CD4-positive, alpha-beta T cell treated with Interleukin-12 subunit alpha and Interleukin-12 subunit beta, for 1 hour (primary cell): Measurements from ENCODE around the gene PLPPR3.

Experiments
- DNase-seq: peaks from one replicate; pipeline ENCODE4 v3.0.0-alpha.2; 2020

The PLPPR3 gene

GRCh38 chr19:806815-807421, 14.8 kb downstream of the PLPPR3 start:
- no peak for DNase-seq

DNA sequence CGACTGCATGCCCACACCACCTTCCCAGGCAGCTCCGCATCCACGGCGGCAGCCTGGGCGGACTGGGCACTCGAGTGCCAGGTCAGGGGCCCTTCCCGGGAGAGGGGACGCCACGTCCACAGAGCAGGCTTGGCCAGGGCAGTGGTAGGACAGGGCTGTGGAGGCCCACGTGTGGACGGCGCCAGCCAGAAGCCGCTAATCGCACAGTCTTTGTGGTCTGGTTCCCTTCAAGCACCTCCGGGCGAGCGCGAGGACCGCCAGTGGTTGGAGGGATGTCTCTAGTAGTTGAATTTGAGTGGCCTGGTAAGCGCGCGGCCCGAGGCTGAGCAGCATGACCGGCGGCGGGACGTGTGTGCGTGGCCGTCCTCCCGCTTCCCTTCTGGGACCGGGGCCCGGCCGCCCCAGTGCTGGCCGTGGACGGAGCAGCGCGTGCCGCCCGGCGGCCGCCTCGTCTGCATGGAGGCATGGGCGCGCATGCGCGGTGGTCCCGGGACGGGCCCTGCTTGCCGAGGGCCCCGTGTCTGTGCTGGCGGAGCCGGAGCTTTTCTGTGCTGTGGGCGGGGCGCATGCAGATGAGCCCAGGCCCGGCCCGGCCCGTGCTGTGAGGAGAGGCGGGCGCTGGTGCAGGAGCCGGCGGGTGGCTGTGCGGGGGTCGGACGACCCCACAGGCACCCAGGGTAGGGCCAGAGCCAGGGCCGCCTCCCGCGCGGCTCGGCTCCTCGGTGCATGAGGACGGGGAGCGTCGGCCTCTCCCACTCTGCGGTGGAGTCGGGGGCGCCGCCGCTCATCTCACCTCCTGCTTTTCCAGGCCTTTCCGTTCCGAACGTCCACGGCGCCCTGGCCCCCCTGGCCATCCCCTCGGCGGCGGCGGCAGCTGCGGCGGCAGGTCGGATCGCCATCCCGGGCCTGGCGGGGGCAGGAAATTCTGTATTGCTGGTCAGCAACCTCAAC, 15.9 kb downstream of the PLPPR3 start:
- no peak for DNase-seq

DNA sequence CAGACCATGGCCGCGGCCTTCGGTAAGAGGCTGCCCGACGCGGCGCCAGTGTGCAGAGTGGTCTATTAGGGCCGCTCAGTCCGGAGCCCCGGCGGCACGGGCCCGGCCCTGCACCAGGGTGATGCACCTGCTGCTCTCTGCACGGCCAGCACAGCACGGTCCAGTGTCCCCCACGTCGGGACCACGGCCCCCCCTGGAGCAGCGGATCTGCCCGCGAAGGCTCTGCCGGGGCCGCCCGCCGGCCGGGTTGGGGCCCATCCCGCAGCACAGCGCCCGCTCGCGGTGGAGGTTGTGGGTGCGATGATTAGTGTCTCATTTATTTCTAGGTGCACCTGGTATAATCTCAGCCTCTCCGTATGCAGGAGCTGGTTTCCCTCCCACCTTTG, 16.6 kb downstream of the PLPPR3 start:
- no peak for DNase-seq

- no peak for DNase-seq
Measured at GRCh38 chr19:804419-805165, 17.2 kb downstream of the PLPPR3 start.

DNA sequence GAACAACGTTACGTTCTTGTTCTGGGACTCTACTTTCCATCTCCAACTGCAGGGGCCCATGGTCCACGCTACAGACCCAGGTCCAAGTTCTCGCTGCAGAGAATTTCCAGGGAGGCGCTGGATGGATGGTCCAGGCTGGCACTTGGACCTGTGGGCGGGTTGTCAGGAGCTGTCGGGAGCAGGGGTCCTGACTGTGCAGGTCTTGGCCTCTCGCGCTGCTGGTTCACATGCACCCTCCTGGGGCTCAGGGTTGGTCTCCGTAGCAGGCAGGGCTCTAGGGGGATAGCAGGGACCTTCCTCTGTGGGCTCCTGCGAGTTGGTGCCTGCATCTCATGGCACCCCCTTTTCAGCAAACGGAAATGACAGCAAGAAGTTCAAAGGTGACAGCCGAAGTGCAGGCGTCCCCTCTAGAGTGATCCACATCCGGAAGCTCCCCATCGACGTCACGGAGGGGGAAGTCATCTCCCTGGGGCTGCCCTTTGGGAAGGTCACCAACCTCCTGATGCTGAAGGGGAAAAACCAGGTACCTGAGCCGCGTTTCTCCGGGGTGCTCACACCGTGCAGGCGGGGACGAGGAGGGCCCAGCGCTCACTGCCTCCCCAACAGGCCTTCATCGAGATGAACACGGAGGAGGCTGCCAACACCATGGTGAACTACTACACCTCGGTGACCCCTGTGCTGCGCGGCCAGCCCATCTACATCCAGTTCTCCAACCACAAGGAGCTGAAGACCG, 17.9 kb downstream of the PLPPR3 start:
- DNase-seq = no peak

- no peak for DNase-seq
Measured at GRCh38 chr19:803099-803561, 18.6 kb downstream of the PLPPR3 start.

DNA sequence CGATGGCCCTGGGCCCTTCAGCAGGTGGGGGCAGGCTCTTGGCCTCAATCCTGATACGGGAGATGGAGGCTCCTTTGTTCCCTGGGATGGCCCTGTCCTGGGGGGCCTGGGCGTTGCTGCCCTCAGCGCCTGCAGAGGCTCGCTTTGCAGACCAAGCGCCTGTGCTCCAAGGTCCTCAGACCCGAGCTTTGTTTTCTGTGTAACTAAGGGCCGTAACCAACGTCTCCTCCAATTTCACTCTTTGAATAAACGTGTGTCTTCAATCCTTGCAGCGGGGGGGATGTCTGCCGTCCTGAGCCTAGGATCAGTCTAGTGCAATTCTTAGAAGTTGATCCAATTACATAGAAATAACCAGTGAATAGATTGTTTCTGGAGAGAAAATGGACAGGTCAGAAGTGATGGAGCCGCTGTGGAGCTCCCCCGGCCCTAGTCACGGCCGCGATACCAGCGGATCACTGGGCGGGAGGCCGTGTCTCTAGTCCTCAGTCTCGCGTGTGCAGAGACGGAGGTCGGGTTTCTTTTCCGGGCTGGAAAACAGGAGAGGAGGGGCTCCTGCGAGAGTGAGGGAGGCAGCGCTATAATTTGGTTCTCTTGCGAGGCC, 19.2 kb downstream of the PLPPR3 start:
- no peak for DNase-seq

DNA sequence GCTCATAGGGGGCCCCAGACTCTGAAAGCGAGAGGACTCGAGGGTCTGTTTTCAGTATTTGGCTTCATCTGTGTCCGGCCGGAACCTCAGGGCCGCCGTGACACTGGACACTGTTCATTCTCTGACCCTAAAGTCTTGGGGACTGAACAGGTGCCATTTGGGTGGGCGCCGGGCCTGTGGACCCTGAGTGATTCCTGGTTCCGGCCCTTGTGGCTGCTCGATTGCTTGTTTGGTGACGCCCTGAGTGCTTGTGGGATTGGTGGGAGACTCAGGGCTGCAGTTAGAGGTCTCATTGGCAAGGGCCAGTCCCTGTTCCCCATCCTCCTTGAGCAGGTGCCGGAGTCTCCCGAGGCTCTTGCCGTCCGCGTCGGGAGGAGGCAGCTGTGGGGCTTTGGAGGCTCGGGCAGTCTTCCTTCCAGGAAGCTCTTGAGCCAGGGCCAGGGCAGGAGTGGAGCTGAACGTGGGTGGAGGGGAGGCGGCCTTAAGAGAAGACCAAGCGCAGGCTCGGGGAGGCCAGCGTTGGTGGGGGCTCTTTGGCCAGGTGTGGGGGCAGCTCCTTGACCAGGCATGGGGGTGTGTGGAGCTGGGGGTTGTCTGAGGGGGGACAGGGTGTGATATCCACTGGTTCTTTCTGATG, 19.8 kb downstream of the PLPPR3 start:
- no peak for DNase-seq

DNA sequence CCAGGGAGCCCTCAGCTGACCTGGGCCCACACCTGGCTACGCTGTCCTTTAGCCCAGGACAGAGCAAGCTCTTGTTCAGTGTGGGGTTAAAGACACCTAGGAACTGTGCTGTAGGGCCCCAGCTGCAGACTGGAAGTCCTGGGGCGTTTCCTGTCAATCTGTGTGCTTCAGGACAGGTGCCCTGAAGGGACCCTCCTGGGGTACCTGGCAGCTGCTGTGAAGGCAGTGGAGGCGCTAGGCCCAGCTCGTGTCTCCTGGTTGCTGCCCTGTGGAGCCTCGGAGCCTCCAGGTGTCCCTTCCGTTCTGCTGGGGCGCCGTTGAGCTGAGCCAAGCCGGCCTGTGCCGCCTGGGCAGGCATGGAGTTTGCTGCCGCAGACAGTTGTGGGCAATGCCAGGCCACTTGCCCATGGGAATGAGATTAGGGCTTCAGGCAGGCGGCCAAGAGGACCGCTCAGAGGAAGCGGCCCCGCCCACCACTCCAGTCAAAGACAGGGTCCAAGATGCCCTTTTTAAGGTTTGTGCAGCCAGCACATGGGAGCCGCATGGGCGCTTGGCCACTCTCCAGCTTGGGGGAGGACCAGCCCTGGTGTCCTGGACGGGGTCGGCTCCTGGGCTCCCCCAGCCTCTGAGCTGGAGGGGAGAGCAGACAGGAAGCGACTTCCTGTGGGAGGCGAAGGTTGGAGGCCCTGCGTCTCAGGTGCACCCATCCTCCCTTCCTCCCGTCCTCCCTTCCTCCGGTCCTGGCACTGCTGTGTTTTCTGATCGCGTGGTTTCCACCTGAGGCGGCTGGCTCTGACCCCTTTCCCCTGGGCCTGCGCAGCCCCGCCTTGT, 20.5 kb downstream of the PLPPR3 start:
- DNase-seq = no peak

- no peak for DNase-seq
Measured at GRCh38 chr19:800360-801029, 21.3 kb downstream of the PLPPR3 start.

DNA sequence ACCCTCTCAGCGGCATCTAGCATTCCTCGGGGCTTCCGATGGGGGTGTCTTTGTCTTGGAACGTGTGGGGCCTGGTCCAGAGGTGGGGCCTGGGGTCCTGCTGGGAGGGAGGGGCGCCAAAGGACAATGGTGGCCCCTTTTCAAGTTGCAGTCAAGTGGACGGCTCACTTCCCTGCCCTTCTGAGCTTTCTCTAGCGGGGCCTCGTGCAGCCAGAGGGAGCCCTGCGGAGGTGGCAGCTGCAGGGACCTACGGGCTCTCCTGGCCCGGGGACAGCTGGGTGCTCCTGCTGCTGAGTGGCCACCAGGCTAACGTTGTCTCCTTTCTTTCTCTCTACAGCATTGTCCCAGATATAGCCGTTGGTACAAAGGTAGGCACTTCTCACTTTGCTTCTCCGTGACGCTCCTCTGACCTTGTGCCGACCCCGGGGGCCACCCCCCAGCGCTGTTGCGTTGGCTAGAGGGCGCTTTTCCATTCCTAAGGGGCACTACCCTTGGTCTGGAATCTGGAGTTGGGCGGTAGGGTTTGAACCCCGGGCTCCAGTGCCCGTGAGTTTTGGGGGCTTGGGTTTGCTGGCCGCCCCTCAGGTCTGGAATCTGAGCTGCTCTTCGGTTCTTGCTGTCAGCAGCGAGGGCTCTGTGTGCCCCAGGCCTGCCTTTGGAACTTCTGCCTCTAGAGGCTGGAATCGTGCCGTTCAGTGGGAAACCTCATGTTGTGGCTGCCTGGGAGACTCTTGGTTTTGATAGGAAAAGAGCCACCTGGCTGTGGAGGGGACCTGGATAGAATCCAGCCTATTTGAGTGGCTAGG, 22.5 kb downstream of the PLPPR3 start:
- no peak for DNase-seq

DNA sequence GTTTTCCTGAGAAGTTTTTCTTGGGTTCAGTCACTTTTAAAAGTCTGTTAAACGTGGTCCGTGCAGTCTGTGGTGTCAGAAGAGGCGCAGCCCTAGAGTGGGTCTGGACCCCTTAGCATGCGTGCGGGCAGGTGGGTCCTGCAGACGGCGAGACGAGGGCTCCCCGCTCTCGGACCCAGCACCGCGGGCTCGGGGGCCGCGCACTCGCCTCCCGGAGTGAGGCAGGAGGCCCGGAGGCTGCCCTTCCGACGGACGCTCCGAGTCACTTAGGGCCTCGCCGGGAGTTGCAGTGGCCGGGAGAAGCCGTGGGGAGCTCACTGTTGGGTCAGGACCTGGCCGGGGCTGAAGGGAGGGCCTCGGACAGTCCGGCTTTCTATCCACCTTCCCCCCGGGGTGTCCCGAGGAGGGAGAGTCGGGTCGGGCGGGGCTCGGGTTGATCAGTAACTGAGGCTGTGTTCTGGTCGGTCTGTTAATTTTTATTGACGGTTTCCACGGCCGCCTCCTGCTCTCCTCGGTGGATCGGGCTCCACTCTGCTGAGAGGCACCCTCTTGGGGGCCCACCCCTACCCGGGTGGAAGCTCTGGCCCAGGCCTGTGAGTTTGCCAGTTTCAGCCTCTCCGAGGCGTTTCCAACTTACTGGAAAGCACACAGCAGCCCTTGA, 23.2 kb downstream of the PLPPR3 start:
- no peak for DNase-seq

GRCh38 chr19:797528-798414, 24.0 kb downstream of the PLPPR3 start:
- peak; percentile 92 for DNase-seq

GRCh38 chr19:796692-797527, 24.8 kb downstream of the PLPPR3 start, which contains the start of gene PTBP1:
TSS of gene PTBP1 (plus strand) at chr19:797452. CDS start at chr19:797498, 46 bp downstream.
- DNase-seq = peak; percentile 100

GRCh38 chr19:795691-796581, 25.8 kb downstream of the PLPPR3 start:
- DNase-seq = no peak
